Measurements from ENCODE around the gene RNASE1.
"Not testable (repeated sequence)": the region's sequence is repeated elsewhere in the genome, so short reads cannot be mapped to it uniquely, and the experiment has no call there.

- TF ChIP-seq EZH2 (IDR thresholded peaks at IDR 0.05; ENCODE audit: insufficient read depth, poor library complexity, severe bottlenecking); EZH2phosphoT487 (IDR thresholded peaks at IDR 0.05; ENCODE audit: insufficient read depth, low read depth): not testable (repeated sequence)
Measured at GRCh38 chr14:20826666-20827065, 24.0 kb upstream of the RNASE1 start.
